ENCODE data around the gene GGT5.

GGT5 gene

DNA sequence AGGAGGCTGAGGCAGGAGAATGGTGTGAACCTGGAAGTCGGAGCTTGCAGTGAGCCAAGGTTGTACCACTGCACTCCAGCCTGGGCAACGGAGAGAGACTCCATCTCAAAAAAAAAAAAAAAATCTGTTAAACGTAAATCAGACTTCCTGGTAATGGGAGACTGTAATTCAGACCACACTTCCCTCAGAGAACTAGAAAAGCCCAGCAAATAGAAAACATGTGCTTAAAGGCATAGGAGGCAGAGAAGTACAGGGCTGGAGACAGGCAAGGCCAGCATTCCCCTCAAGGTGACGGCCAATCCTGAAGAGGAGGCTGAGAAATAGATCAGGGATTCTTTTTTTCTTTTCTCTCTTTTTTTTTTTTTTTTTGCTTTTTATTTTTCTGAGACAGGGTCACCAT lies 8.2 kb downstream of the GGT5 start:
- Histone ChIP-seq H3K9me2 (replicated peaks; ENCODE audit: control insufficient read depth, low read length) (no peaks in the 10 kb centered on the region), H3K36me3 (ENCODE audit: control insufficient read depth, low read length) (no peaks in the 10 kb centered on the region), H3F3A (ENCODE audit: control insufficient read depth, insufficient read depth) (0 out of 2 replicates have a peak, but pooled peaks cover 3% of the 10 kb centered on the region), H4K20me1 (ENCODE audit: control insufficient read depth, insufficient read depth, low read depth, low read length) (no peaks in the 10 kb centered on the region), H3K4me3 (ENCODE audit: low read length) (no peak overlapping the region), H3K9me3 (ENCODE audit: control insufficient read depth, insufficient read depth, low read length) (no peaks in the 10 kb centered on the region), H3K27me3 (ENCODE audit: control insufficient read depth, low read length) (no peaks in the 10 kb centered on the region), H3K4me2 (ENCODE audit: low read length) (no peak overlapping the region), H3K4me1 (ENCODE audit: control insufficient read depth, low read length) (no peaks in the 10 kb centered on the region), H3K79me2 (ENCODE audit: control insufficient read depth, low read length) (no peaks in the 10 kb centered on the region), H3K27ac (ENCODE audit: low read depth, low read length) (no peak overlapping the region)
- TF ChIP-seq EZH2phosphoT487 (IDR thresholded peaks at IDR 0.05; ENCODE audit: borderline replicate concordance, low read length): no peak
- TF ChIP-seq, protein P1, sequence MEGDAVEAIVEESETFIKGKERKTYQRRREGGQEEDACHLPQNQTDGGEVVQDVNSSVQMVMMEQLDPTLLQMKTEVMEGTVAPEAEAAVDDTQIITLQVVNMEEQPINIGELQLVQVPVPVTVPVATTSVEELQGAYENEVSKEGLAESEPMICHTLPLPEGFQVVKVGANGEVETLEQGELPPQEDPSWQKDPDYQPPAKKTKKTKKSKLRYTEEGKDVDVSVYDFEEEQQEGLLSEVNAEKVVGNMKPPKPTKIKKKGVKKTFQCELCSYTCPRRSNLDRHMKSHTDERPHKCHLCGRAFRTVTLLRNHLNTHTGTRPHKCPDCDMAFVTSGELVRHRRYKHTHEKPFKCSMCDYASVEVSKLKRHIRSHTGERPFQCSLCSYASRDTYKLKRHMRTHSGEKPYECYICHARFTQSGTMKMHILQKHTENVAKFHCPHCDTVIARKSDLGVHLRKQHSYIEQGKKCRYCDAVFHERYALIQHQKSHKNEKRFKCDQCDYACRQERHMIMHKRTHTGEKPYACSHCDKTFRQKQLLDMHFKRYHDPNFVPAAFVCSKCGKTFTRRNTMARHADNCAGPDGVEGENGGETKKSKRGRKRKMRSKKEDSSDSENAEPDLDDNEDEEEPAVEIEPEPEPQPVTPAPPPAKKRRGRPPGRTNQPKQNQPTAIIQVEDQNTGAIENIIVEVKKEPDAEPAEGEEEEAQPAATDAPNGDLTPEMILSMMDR (IDR thresholded peaks at IDR 0.05; ENCODE audit: low read depth, low read length, poor library complexity, severe bottlenecking): no peak

- Histone ChIP-seq H3K27ac (ENCODE audit: low read depth, low read length) (no peak overlapping the region), H3K4me2 (ENCODE audit: low read length) (no peak overlapping the region), H4K20me1 (ENCODE audit: control insufficient read depth, insufficient read depth, low read depth, low read length) (no peaks in the 10 kb centered on the region), H3K9me3 (ENCODE audit: control insufficient read depth, insufficient read depth, low read length) (no peaks in the 10 kb centered on the region), H3K4me3 (ENCODE audit: low read length) (no peak overlapping the region), H3K36me3 (ENCODE audit: control insufficient read depth, low read length) (no peaks in the 10 kb centered on the region), H3K79me2 (ENCODE audit: control insufficient read depth, low read length) (no peaks in the 10 kb centered on the region), H3K4me1 (ENCODE audit: control insufficient read depth, low read length) (no peaks in the 10 kb centered on the region), H3K9me2 (replicated peaks; ENCODE audit: control insufficient read depth, low read length) (no peaks in the 10 kb centered on the region), H3F3A (ENCODE audit: control insufficient read depth, insufficient read depth) (0 out of 2 replicates have a peak, but pooled peaks cover 3% of the 10 kb centered on the region), H3K27me3 (ENCODE audit: control insufficient read depth, low read length) (no peaks in the 10 kb centered on the region)
- TF ChIP-seq, protein P1 (IDR thresholded peaks at IDR 0.05; ENCODE audit: low read depth, low read length, poor library complexity, severe bottlenecking): no peak
Observed at GRCh38 chr22:24235315-24235714, 9.6 kb downstream of the GGT5 start.

DNA sequence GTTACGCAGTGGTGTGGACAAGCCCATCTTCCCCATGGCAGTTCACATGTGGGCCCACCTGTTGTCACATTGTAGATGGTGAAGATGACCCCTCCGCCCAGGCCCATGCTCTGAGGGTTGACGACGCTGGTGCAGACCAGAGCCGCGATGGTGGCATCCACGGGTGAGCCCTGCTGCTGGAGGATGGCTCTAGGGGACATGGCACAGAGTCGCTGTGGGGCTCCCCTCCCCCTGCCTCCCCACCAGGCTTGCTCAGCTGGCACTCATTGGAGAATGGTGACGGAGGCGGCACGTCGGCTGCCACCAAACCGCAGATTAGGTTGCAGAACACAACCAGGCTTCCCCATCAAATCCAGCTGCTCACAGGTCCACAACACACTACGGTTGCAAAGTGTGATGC lies 11.1 kb downstream of the GGT5 start:
- Histone ChIP-seq H3K9me2 (replicated peaks; ENCODE audit: control insufficient read depth, low read length) (no peaks in the 10 kb centered on the region), H3F3A (ENCODE audit: control insufficient read depth, insufficient read depth) (no peaks in the 10 kb centered on the region), H3K4me2 (ENCODE audit: low read length) (no peak overlapping the region), H4K20me1 (ENCODE audit: control insufficient read depth, insufficient read depth, low read depth, low read length) (no peaks in the 10 kb centered on the region), H3K27me3 (ENCODE audit: control insufficient read depth, low read length) (no peaks in the 10 kb centered on the region), H3K4me3 (ENCODE audit: low read length) (no peak overlapping the region), H3K36me3 (ENCODE audit: control insufficient read depth, low read length) (no peaks in the 10 kb centered on the region), H3K9me3 (ENCODE audit: control insufficient read depth, insufficient read depth, low read length) (no peaks in the 10 kb centered on the region), H3K79me2 (ENCODE audit: control insufficient read depth, low read length) (no peaks in the 10 kb centered on the region), H3K27ac (ENCODE audit: low read depth, low read length) (no peak overlapping the region), H3K4me1 (ENCODE audit: control insufficient read depth, low read length) (no peaks in the 10 kb centered on the region)
- TF ChIP-seq, protein P1 (IDR thresholded peaks at IDR 0.05; ENCODE audit: low read depth, low read length, poor library complexity, severe bottlenecking): no peak
- TF ChIP-seq EZH2phosphoT487 (IDR thresholded peaks at IDR 0.05; ENCODE audit: borderline replicate concordance, low read length): no peak

- no peaks in the 10 kb centered on the region for H3K4me1 ChIP-seq (ENCODE audit: control insufficient read depth, low read length)
- TF ChIP-seq EZH2phosphoT487 (IDR thresholded peaks at IDR 0.05; ENCODE audit: borderline replicate concordance, low read length): no peak
- TF ChIP-seq, protein P1 (IDR thresholded peaks at IDR 0.05; ENCODE audit: low read depth, low read length, poor library complexity, severe bottlenecking): no peak
- no peaks in the 10 kb centered on the region for H3K9me3 ChIP-seq (ENCODE audit: control insufficient read depth, insufficient read depth, low read length)
- H3K36me3 ChIP-seq (ENCODE audit: control insufficient read depth, low read length): no peaks in the 10 kb centered on the region
- H3K27me3 ChIP-seq (ENCODE audit: control insufficient read depth, low read length): no peaks in the 10 kb centered on the region
- H3K27ac ChIP-seq (ENCODE audit: low read depth, low read length): no peak overlapping the region
- H3K9me2 ChIP-seq (replicated peaks; ENCODE audit: control insufficient read depth, low read length): no peaks in the 10 kb centered on the region
- H3K79me2 ChIP-seq (ENCODE audit: control insufficient read depth, low read length): no peaks in the 10 kb centered on the region
- H4K20me1 ChIP-seq (ENCODE audit: control insufficient read depth, insufficient read depth, low read depth, low read length): no peaks in the 10 kb centered on the region
- no peaks in the 10 kb centered on the region for H3F3A ChIP-seq (ENCODE audit: control insufficient read depth, insufficient read depth)
- no peak overlapping the region for H3K4me3 ChIP-seq (ENCODE audit: low read length)
- no peak overlapping the region for H3K4me2 ChIP-seq (ENCODE audit: low read length)
Observed at GRCh38 chr22:24233235-24233634, 11.6 kb downstream of the GGT5 start.
